ENCODE data around the gene MYRIP.

The MYRIP gene

GRCh38 chr3:40108643-40109042 is 299.2 kb downstream of the MYRIP start:
- Histone ChIP-seq H3F3A (ENCODE audit: control insufficient read depth, insufficient read depth) (no peaks in the 10 kb centered on the region), H3K27ac (ENCODE audit: low read depth, low read length) (no peak overlapping the region), H3K27me3 (ENCODE audit: control insufficient read depth, low read length) (no peaks in the 10 kb centered on the region), H3K9me3 (ENCODE audit: control insufficient read depth, insufficient read depth, low read length) (no peaks in the 10 kb centered on the region), H3K36me3 (ENCODE audit: control insufficient read depth, low read length) (no peaks in the 10 kb centered on the region), H3K9me2 (replicated peaks; ENCODE audit: control insufficient read depth, low read length) (no peaks in the 10 kb centered on the region), H3K4me2 (ENCODE audit: low read length) (no peak overlapping the region), H4K20me1 (ENCODE audit: control insufficient read depth, insufficient read depth, low read depth, low read length) (no peaks in the 10 kb centered on the region), H3K4me3 (ENCODE audit: low read length) (no peak overlapping the region), H3K4me1 (ENCODE audit: control insufficient read depth, low read length) (no peaks in the 10 kb centered on the region; the same call in 1 of the 2 replicates), H3K79me2 (ENCODE audit: control insufficient read depth, low read length) (no peaks in the 10 kb centered on the region)
- TF ChIP-seq EZH2phosphoT487 (IDR thresholded peaks at IDR 0.05; ENCODE audit: borderline replicate concordance, low read length) (no peak), CTCF (IDR thresholded peaks at IDR 0.05; ENCODE audit: low read depth, low read length, poor library complexity, severe bottlenecking) (no peak)

- Histone ChIP-seq H3K4me2 (ENCODE audit: low read length) (no peak overlapping the region), H3K36me3 (ENCODE audit: control insufficient read depth, low read length) (no peaks in the 10 kb centered on the region), H3K27me3 (ENCODE audit: control insufficient read depth, low read length) (no peaks in the 10 kb centered on the region), H3F3A (ENCODE audit: control insufficient read depth, insufficient read depth) (no peaks in the 10 kb centered on the region), H3K79me2 (ENCODE audit: control insufficient read depth, low read length) (no peaks in the 10 kb centered on the region), H3K4me1 (ENCODE audit: control insufficient read depth, low read length) (no peaks in the 10 kb centered on the region; the same call in 1 of the 2 replicates), H3K27ac (ENCODE audit: low read depth, low read length) (no peak overlapping the region), H3K4me3 (ENCODE audit: low read length) (no peak overlapping the region), H4K20me1 (ENCODE audit: control insufficient read depth, insufficient read depth, low read depth, low read length) (no peaks in the 10 kb centered on the region), H3K9me3 (ENCODE audit: control insufficient read depth, insufficient read depth, low read length) (no peaks in the 10 kb centered on the region), H3K9me2 (replicated peaks; ENCODE audit: control insufficient read depth, low read length) (no peaks in the 10 kb centered on the region)
- TF ChIP-seq EZH2phosphoT487 (IDR thresholded peaks at IDR 0.05; ENCODE audit: borderline replicate concordance, low read length) (no peak), CTCF (IDR thresholded peaks at IDR 0.05; ENCODE audit: low read depth, low read length, poor library complexity, severe bottlenecking) (no peak)
These were observed 300.5 kb downstream of the MYRIP start for GRCh38 chr3:40109641-40110490.

- no peak overlapping the region for H3K27ac ChIP-seq (ENCODE audit: low read depth, low read length)
These were observed 307.2 kb downstream of the MYRIP start for GRCh38 chr3:40116478-40117177.

More at GRCh38 chr3:40116478-40117177, 307.2 kb downstream of the MYRIP start:
- Histone ChIP-seq H4K20me1 (ENCODE audit: control insufficient read depth, insufficient read depth, low read depth, low read length) (no peaks in the 10 kb centered on the region), H3K36me3 (ENCODE audit: control insufficient read depth, low read length) (no peaks in the 10 kb centered on the region), H3K9me2 (replicated peaks; ENCODE audit: control insufficient read depth, low read length) (no peaks in the 10 kb centered on the region), H3F3A (ENCODE audit: control insufficient read depth, insufficient read depth) (no peaks in the 10 kb centered on the region), H3K9me3 (ENCODE audit: control insufficient read depth, insufficient read depth, low read length) (no peaks in the 10 kb centered on the region), H3K4me3 (ENCODE audit: low read length) (no peak overlapping the region), H3K79me2 (ENCODE audit: control insufficient read depth, low read length) (no peaks in the 10 kb centered on the region), H3K27me3 (ENCODE audit: control insufficient read depth, low read length) (no peaks in the 10 kb centered on the region), H3K4me1 (ENCODE audit: control insufficient read depth, low read length) (no peaks in the 10 kb centered on the region), H3K4me2 (ENCODE audit: low read length) (no peak overlapping the region)
- no peak for TF ChIP-seq CTCF (IDR thresholded peaks at IDR 0.05; ENCODE audit: low read depth, low read length, poor library complexity, severe bottlenecking)
- no peak for TF ChIP-seq EZH2phosphoT487 (IDR thresholded peaks at IDR 0.05; ENCODE audit: borderline replicate concordance, low read length)

Data from DOHH2 (cell line).